CD14-positive monocyte (primary cell): ENCODE measurements around the gene SOX5. TPM values are rescaled to one million over a fixed set of nuclear protein-coding genes. Genes with fewer than 3 reads are reported as not detected.

Experiments
- DNase-seq, 3 donors: peaks; one replicate each; pipeline ENCODE4 v3.0.0-alpha.2; 2011 to 2022
- H2AFZ ChIP-seq: 2 replicates; pipeline ENCODE4 v1.6.0; 2012; ENCODE audit warnings: mild to moderate bottlenecking, low read depth, low read length, inconsistent platforms; ENCODE audit not compliant: insufficient read depth, poor library complexity, severe bottlenecking
- H3K27ac ChIP-seq, 2 donors: 1 replicate in 1 of 2; 2 replicates in 1 of 2; pipeline ENCODE4 v1.5.1; 2012 to 2013; ENCODE audit warnings: low read length in 2 of 2, control low read depth in 1 of 2, inconsistent platforms in 1 of 2, low read depth in 1 of 2, mild to moderate bottlenecking in 1 of 2
- H3K27me3 ChIP-seq, 2 donors: one replicate each; pipeline versions ENCODE4 v1.6.0 to v1.6.1; 2011 to 2013; ENCODE audit warnings: low read length in 2 of 2; ENCODE audit not compliant: control insufficient read depth in 2 of 2, insufficient read depth in 2 of 2
- H3K36me3 ChIP-seq, 2 donors: replicated peaks in 1 of 2; 1 replicate in 1 of 2; 2 replicates in 1 of 2; pipeline versions ENCODE4 v1.5.1 to v1.6.1; 2012 to 2013; ENCODE audit warnings: low read length in 2 of 2, control low read depth in 1 of 2, inconsistent platforms in 1 of 2, mild to moderate bottlenecking in 1 of 2; ENCODE audit not compliant: insufficient read depth in 2 of 2, control insufficient read depth in 1 of 2
- H3K4me1 ChIP-seq, 2 donors: 1 replicate in 1 of 2; 2 replicates in 1 of 2; pipeline versions ENCODE4 v1.5.1 to v1.6.1; 2012 to 2013; ENCODE audit warnings: low read length in 2 of 2, control low read depth in 1 of 2, inconsistent platforms in 1 of 2, mild to moderate bottlenecking in 1 of 2, moderate library complexity in 1 of 2; ENCODE audit not compliant: insufficient read depth in 2 of 2, control insufficient read depth in 1 of 2
- H3K4me2 ChIP-seq: replicated peaks from 2 replicates; pipeline ENCODE3; 2012; ENCODE audit warnings: low read length, moderate library complexity, mild to moderate bottlenecking; ENCODE audit not compliant: poor library complexity, severe bottlenecking; ENCODE audit errors: extremely low read depth
- H3K4me3 ChIP-seq, 3 experiments: fragments of 200-600 bp in 1 of 3; sonication (generic) in 1 of 3; replicated peaks in 1 of 3; 1 replicate in 2 of 3; 2 replicates in 1 of 3; pipeline ENCODE4 v1.5.1; 2011 to 2013; ENCODE audit warnings: low read length in 3 of 3, mild to moderate bottlenecking in 3 of 3, control low read depth in 2 of 3, low read depth in 2 of 3, inconsistent platforms in 1 of 3, moderate library complexity in 1 of 3
- H3K79me2 ChIP-seq: 2 replicates; pipeline ENCODE4 v1.6.0; 2012; ENCODE audit warnings: mild to moderate bottlenecking, control low read depth, inconsistent platforms, low read length, moderate library complexity; ENCODE audit not compliant: insufficient read depth
- H3K9ac ChIP-seq: 2 replicates; pipeline ENCODE4 v1.6.0; 2017; ENCODE audit warnings: low read length, mild to moderate bottlenecking; ENCODE audit not compliant: insufficient read depth, poor library complexity, severe bottlenecking
- H3K9me3 ChIP-seq, 2 donors: replicated peaks in 1 of 2; 1 replicate in 1 of 2; 2 replicates in 1 of 2; pipeline versions ENCODE4 v1.5.1 to v1.6.1; 2012 to 2013; ENCODE audit warnings: low read length in 2 of 2, control low read depth in 1 of 2; ENCODE audit not compliant: control insufficient read depth in 1 of 2, insufficient read depth in 1 of 2
- H4K20me1 ChIP-seq: 2 replicates; pipeline ENCODE4 v1.6.0; 2012; ENCODE audit warnings: mild to moderate bottlenecking, low read length, control low read depth, moderate library complexity; ENCODE audit not compliant: insufficient read depth
- H3K27ac Mint-ChIP-seq, 7 donors: one replicate each; pipeline ENCODE4 v1.8.0; 2020; ENCODE audit warnings: mild to moderate bottlenecking in 7 of 7, mixed read lengths in 7 of 7, moderate library complexity in 6 of 7, inconsistent platforms in 2 of 7
- H3K27me3 Mint-ChIP-seq, 3 donors: one replicate each; pipeline ENCODE4 v1.8.0; 2021 to 2022; ENCODE audit warnings: low read depth in 3 of 3, mild to moderate bottlenecking in 3 of 3, mixed read lengths in 3 of 3, moderate library complexity in 3 of 3, inconsistent platforms in 1 of 3
- H3K36me3 Mint-ChIP-seq, 2 donors: one replicate each; pipeline ENCODE4 v1.8.0; 2020; ENCODE audit warnings: mixed read lengths in 2 of 2, inconsistent platforms in 1 of 2, mild to moderate bottlenecking in 1 of 2
- H3K4me1 Mint-ChIP-seq: one replicate; pipeline ENCODE4 v1.8.0; 2020; ENCODE audit warnings: mild to moderate bottlenecking, mixed read lengths
- H3K4me3 Mint-ChIP-seq, 2 donors: one replicate each; pipeline ENCODE4 v1.8.0; 2020; ENCODE audit warnings: mild to moderate bottlenecking in 2 of 2, mixed read lengths in 2 of 2, moderate library complexity in 1 of 2
- H3K9me3 Mint-ChIP-seq, 7 donors: one replicate each; pipeline ENCODE4 v1.8.0; 2020 to 2022; ENCODE audit warnings: mixed read lengths in 7 of 7, mild to moderate bottlenecking in 6 of 7, moderate library complexity in 6 of 7, inconsistent platforms in 2 of 7
- WGBS: methylation state at CpG from one replicate; pipeline ENCODE4 v1.1.5; 2013; ENCODE audit warnings: missing lambda C conversion rate; ENCODE audit not compliant: insufficient coverage; 5-methylcytosine and 5-hydroxymethylcytosine counted together
- intact Hi-C, 2 donors: fragments of 100-400 bp; cut with micrococcal nuclease; formaldehyde crosslinking; loops; one replicate each; pipeline versions ENCODE4 v1.15.0 to v1.15.1; 2023
- polyA plus RNA-seq, 3 donors: library from polyadenylated mRNA; depleted of rRNA in 1 of 3; unstranded in 2 of 3; stranded (reverse) in 1 of 3; fragments of 300-500 nt in 2 of 3; fragments of >200 nt in 1 of 3; fragmentation: Illumina TruSeq in 2 of 3; gene quantifications; 1 replicate in 2 of 3; 2 replicates in 1 of 3; pipeline ENCODE4 v1.2.3, GENCODE V29; 2012 to 2021
- TF ChIP-seq, protein P1 (sequence below): fragments of 200-600 bp; IDR thresholded peaks from one replicate; pipeline ENCODE4 v1.8.0; 2022; ENCODE audit warnings: antibody characterized with exemption, mild to moderate bottlenecking

SOX5 gene
- polyA plus RNA-seq, 3 donors: not detected

DNA sequence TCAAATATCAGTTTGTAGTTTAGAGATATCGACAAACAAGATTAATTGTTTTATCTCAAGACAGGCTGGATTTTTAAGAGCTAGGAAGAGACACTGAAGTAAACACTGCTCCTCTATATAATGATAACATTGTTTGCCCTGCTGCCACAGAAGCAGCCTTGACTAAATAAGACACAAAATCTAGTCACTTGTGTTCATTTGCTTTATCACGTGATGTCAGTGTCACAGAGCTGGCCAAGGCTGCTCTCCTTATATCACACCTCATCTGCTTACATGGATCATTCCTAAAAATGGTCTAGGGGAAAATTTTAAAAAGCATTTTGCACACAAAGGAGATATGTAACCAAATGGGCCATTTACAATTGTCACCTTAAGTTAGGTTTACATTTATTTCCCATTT lies 64.1 kb downstream of the SOX5 start:
- Histone ChIP-seq H3K9me3 (no peaks in the 10 kb centered on the region), H3K4me2 (no peak overlapping the region), H3K27ac (no peak overlapping the region), H3K36me3 (no peaks in the 10 kb centered on the region), H3K9ac (no peak overlapping the region), H2AFZ (no peak overlapping the region), H3K4me1 (no peaks in the 10 kb centered on the region), H3K4me3 (no peak overlapping the region), H4K20me1 (no peaks in the 10 kb centered on the region), H3K79me2 (no peaks in the 10 kb centered on the region), H3K27me3 (no peaks in the 10 kb centered on the region)
- Mint-ChIP-seq H3K27me3 (no peaks in the 10 kb centered on the region), H3K36me3 (no peaks in the 10 kb centered on the region), H3K27ac (no peak overlapping the region), H3K4me1 (no peaks in the 10 kb centered on the region), H3K9me3 (peaks cover 0 to 3% (median 1%) of the 10 kb centered on the region in 7 donors), H3K4me3 (no peak overlapping the region)
- DNase-seq: no peak
- TF ChIP-seq, protein P1, sequence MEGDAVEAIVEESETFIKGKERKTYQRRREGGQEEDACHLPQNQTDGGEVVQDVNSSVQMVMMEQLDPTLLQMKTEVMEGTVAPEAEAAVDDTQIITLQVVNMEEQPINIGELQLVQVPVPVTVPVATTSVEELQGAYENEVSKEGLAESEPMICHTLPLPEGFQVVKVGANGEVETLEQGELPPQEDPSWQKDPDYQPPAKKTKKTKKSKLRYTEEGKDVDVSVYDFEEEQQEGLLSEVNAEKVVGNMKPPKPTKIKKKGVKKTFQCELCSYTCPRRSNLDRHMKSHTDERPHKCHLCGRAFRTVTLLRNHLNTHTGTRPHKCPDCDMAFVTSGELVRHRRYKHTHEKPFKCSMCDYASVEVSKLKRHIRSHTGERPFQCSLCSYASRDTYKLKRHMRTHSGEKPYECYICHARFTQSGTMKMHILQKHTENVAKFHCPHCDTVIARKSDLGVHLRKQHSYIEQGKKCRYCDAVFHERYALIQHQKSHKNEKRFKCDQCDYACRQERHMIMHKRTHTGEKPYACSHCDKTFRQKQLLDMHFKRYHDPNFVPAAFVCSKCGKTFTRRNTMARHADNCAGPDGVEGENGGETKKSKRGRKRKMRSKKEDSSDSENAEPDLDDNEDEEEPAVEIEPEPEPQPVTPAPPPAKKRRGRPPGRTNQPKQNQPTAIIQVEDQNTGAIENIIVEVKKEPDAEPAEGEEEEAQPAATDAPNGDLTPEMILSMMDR: no peak
- WGBS: no CpG with 5 or more reads among the region's 2 CpGs
- intact Hi-C loops: no loop called here

- TF ChIP-seq, protein P1: no peak
- WGBS: 80% methylated on average over 1 of the region's 3 CpGs
These were observed 64.6 kb downstream of the SOX5 start for GRCh38 chr12:23884909-23885308.

More at GRCh38 chr12:23884909-23885308, 64.6 kb downstream of the SOX5 start:
- Histone ChIP-seq H4K20me1 (no peaks in the 10 kb centered on the region), H3K9ac (no peak overlapping the region), H3K36me3 (no peaks in the 10 kb centered on the region), H3K27ac (no peak overlapping the region), H3K4me1 (no peaks in the 10 kb centered on the region), H3K27me3 (no peaks in the 10 kb centered on the region), H3K4me3 (no peak overlapping the region), H3K79me2 (no peaks in the 10 kb centered on the region), H2AFZ (no peak overlapping the region), H3K9me3 (no peaks in the 10 kb centered on the region), H3K4me2 (no peak overlapping the region)
- no peak overlapping the region for H3K4me3 Mint-ChIP-seq
- peaks cover 0 to 3% (median 1%) of the 10 kb centered on the region in 7 donors for H3K9me3 Mint-ChIP-seq
- no peaks in the 10 kb centered on the region for H3K36me3 Mint-ChIP-seq
- DNase-seq: no peak
- no peaks in the 10 kb centered on the region for H3K4me1 Mint-ChIP-seq
- no peak overlapping the region for H3K27ac Mint-ChIP-seq
- H3K27me3 Mint-ChIP-seq: no peaks in the 10 kb centered on the region
- intact Hi-C loops: no loop called here
